ENCODE measurements around the gene POLR1B. TPM values are rescaled to one million over a fixed set of nuclear protein-coding genes. Genes with fewer than 3 reads are reported as not detected.

Gene POLR1B
- total RNA-seq, 1 donor from 2014 or later = 26.8 TPM

DNA sequence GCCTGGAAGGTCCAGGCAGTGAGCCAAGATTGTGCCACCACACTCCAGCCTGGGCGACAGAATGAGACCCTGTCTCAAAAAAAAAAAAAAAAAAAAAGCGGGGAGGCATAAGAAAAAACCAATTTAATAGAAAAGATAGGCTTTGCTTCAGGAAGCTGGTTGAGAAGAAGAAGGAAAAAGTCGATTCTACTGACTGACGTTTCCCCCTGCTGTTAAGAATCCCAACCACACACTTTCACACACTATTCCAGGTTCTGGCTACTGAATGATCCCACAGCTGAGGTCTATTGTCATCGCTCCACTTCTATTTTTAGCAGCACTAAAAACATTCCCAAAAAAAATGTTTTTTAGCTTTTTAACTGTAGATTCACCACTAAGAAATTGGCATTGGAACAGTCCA, 35.5 kb downstream of the POLR1B start:
- Histone ChIP-seq H3K79me2 (ENCODE audit: insufficient read depth, low read length) (no peaks in the 10 kb centered on the region), H3K4me2 (ENCODE audit: low read length) (no peak overlapping the region), H3K36me3 (ENCODE audit: insufficient read depth, low read length) (peaks cover 18% of the 10 kb centered on the region), H4K20me1 (ENCODE audit: insufficient read depth, low read length) (no peaks in the 10 kb centered on the region), H3K9ac (ENCODE audit: low read length) (no peak overlapping the region), H3K9me3 (ENCODE audit: insufficient read depth, low read depth, low read length) (no peaks in the 10 kb centered on the region), H3K4me1 (ENCODE audit: insufficient read depth, low read length) (peaks cover 6% of the 10 kb centered on the region), H3K27me3 (ENCODE audit: insufficient read depth, low read length) (no peaks in the 10 kb centered on the region), H3K27ac (ENCODE audit: low read depth, low read length) (no peak overlapping the region), H2AFZ (ENCODE audit: low read depth, low read length) (no peak overlapping the region), H3K4me3 (ENCODE audit: insufficient read depth, low read depth, low read length) (no peak overlapping the region)
- Mint-ChIP-seq H3K27ac (ENCODE audit: unreplicated experiment) (no peak overlapping the region), H3K4me1 (ENCODE audit: low read depth, unreplicated experiment) (peaks cover 11% of the 10 kb centered on the region), H3K9me3 (ENCODE audit: unreplicated experiment) (no peaks in the 10 kb centered on the region), H3K36me3 (ENCODE audit: low read depth, unreplicated experiment) (peaks cover 5% of the 10 kb centered on the region), H3K27me3 (ENCODE audit: low read depth, unreplicated experiment) (no peaks in the 10 kb centered on the region), H3K4me3 (ENCODE audit: unreplicated experiment) (no peak overlapping the region)
- TF ChIP-seq CTCF (IDR thresholded peaks at IDR 0.05; ENCODE audit: insufficient read depth, low read depth, low read length) = peak; percentile 14
- TF ChIP-seq EZH2 (IDR thresholded peaks at IDR 0.05; ENCODE audit: insufficient read depth, low read length) = no peak
- FAIRE-seq = no peak
- DNase-seq (ENCODE audit: low read depth) = peak; percentile 41

DNA sequence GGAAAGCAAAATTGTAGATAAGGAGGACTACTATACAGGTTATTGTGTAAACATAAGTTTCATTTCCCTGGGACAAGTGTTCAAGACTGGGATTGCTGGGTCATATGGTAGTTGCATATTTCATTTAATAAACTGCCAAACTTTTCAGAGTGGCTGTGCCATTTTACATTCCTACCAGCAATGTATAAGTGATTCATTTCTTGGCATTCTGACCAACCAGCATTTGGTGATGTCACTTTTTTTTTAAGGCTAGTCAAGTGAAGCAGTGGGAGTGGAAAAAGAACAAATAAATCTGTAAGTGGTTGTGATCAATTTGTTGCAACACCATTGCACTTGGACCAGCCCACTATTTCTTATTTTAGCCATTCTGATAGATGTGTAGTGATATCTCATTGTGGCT, 37.0 kb downstream of the POLR1B start:
- peak overlapping the region; percentile 2 for H3K4me2 ChIP-seq (ENCODE audit: low read length)
- peaks cover 14% of the 10 kb centered on the region for H3K36me3 ChIP-seq (ENCODE audit: insufficient read depth, low read length)
- H3K9ac ChIP-seq (ENCODE audit: low read length) = no peak overlapping the region
- H3K27ac ChIP-seq (ENCODE audit: low read depth, low read length) = no peak overlapping the region
- H4K20me1 ChIP-seq (ENCODE audit: insufficient read depth, low read length) = no peaks in the 10 kb centered on the region
- DNase-seq (ENCODE audit: low read depth) (peak; percentile 85), FAIRE-seq (no peak)
- H3K4me3 ChIP-seq (ENCODE audit: insufficient read depth, low read depth, low read length) = no peak overlapping the region
- no peaks in the 10 kb centered on the region for H3K27me3 Mint-ChIP-seq (ENCODE audit: low read depth, unreplicated experiment)
- no peaks in the 10 kb centered on the region for H3K9me3 Mint-ChIP-seq (ENCODE audit: unreplicated experiment)
- no peaks in the 10 kb centered on the region for H3K79me2 ChIP-seq (ENCODE audit: insufficient read depth, low read length)
- H3K36me3 Mint-ChIP-seq (ENCODE audit: low read depth, unreplicated experiment) = peaks cover 5% of the 10 kb centered on the region
- H3K27ac Mint-ChIP-seq (ENCODE audit: unreplicated experiment) = no peak overlapping the region
- no peak overlapping the region for H3K4me3 Mint-ChIP-seq (ENCODE audit: unreplicated experiment)
- H3K27me3 ChIP-seq (ENCODE audit: insufficient read depth, low read length) = no peaks in the 10 kb centered on the region
- no peaks in the 10 kb centered on the region for H3K9me3 ChIP-seq (ENCODE audit: insufficient read depth, low read depth, low read length)
- H2AFZ ChIP-seq (ENCODE audit: low read depth, low read length) = no peak overlapping the region
- peak; percentile 21 for TF ChIP-seq CTCF (IDR thresholded peaks at IDR 0.05; ENCODE audit: insufficient read depth, low read depth, low read length)
- TF ChIP-seq EZH2 (IDR thresholded peaks at IDR 0.05; ENCODE audit: insufficient read depth, low read length) = no peak
- peaks cover 11% of the 10 kb centered on the region for H3K4me1 ChIP-seq (ENCODE audit: insufficient read depth, low read length)
- peaks cover 13% of the 10 kb centered on the region for H3K4me1 Mint-ChIP-seq (ENCODE audit: low read depth, unreplicated experiment)

DNA sequence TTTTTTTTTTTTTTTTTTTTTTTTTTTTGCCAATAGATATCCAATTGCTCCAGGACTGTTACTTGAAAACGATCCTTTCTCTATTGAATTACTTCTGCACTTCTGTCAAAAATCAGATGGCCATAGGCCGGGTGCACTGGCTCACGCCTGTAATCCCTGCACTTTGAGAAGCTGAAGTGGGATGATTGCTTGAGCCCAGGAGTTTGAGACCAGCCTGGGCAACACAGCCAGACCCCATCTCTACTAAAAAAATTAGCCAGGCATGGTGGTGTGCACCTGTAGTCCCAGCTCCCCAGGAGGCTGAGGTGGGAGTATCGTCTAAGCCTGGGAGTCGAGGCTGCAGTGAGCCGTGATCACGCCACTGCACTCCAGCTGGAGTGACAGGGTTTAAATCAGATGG, 37.8 kb downstream of the POLR1B start:
- no peaks in the 10 kb centered on the region for H4K20me1 ChIP-seq (ENCODE audit: insufficient read depth, low read length)

More for the DNA sequence above, 37.8 kb downstream of the POLR1B start:
- Mint-ChIP-seq H3K27me3 (ENCODE audit: low read depth, unreplicated experiment) (no peaks in the 10 kb centered on the region), H3K9me3 (ENCODE audit: unreplicated experiment) (no peaks in the 10 kb centered on the region), H3K4me1 (ENCODE audit: low read depth, unreplicated experiment) (peaks cover 16% of the 10 kb centered on the region), H3K4me3 (ENCODE audit: unreplicated experiment) (no peak overlapping the region), H3K27ac (ENCODE audit: unreplicated experiment) (no peak overlapping the region), H3K36me3 (ENCODE audit: low read depth, unreplicated experiment) (peaks cover under 1% of the 10 kb centered on the region)
- Histone ChIP-seq H3K9ac (ENCODE audit: low read length) (no peak overlapping the region), H3K4me2 (ENCODE audit: low read length) (no peak overlapping the region), H3K36me3 (ENCODE audit: insufficient read depth, low read length) (peaks cover 6% of the 10 kb centered on the region), H3K27me3 (ENCODE audit: insufficient read depth, low read length) (no peaks in the 10 kb centered on the region), H3K4me1 (ENCODE audit: insufficient read depth, low read length) (peaks cover 13% of the 10 kb centered on the region), H3K4me3 (ENCODE audit: insufficient read depth, low read depth, low read length) (no peak overlapping the region), H3K27ac (ENCODE audit: low read depth, low read length) (no peak overlapping the region), H3K79me2 (ENCODE audit: insufficient read depth, low read length) (peaks cover 2% of the 10 kb centered on the region), H2AFZ (ENCODE audit: low read depth, low read length) (no peak overlapping the region), H3K9me3 (ENCODE audit: insufficient read depth, low read depth, low read length) (no peaks in the 10 kb centered on the region)
- FAIRE-seq (no peak), DNase-seq (ENCODE audit: low read depth) (no peak)
- TF ChIP-seq CTCF (IDR thresholded peaks at IDR 0.05; ENCODE audit: insufficient read depth, low read depth, low read length) = no peak
- TF ChIP-seq EZH2 (IDR thresholded peaks at IDR 0.05; ENCODE audit: insufficient read depth, low read length) = no peak

All from astrocyte (in vitro differentiated cells and primary cell).